IMR-90 (cell line): Measurements from ENCODE around the gene BRDT. TPM values are rescaled to one million over a fixed set of nuclear protein-coding genes. Genes with fewer than 3 reads are reported as not detected.

Source experiments
- ATAC-seq: fragments of 200-7000 bp; cut with Tn5 transposase; 2 replicates; pipeline ENCODE4 v1.9.1; 2020; ENCODE audit warnings: low read depth, mild to moderate bottlenecking, moderate library complexity
- BruUV-seq: library from RNA; stranded (reverse); fragments of 400-500 nt; replicated peaks from 2 replicates; lab custom pipeline; 2021; lab: Mats Ljungman, UMichigan
- CTCF ChIA-PET: fragments of 300-600 bp; formaldehyde crosslinking; extraction: SDS; loops from one replicate; lab custom pipeline; 2021; ENCODE audit warnings: antibody characterized with exemption; lab: Yijun Ruan, JAX
- POLR2A ChIA-PET: fragments of 300-600 bp; sonication (Branson Sonifier 250); formaldehyde crosslinking; loops from one replicate; lab custom pipeline; 2022; ENCODE audit warnings: antibody characterized with exemption; ENCODE audit not compliant: unreplicated experiment; lab: Charles Lee
- DNase-seq: peaks from one replicate; pipeline ENCODE4 v3.0.0; 2013
- H2AFZ ChIP-seq: replicated peaks from 2 replicates; pipeline ENCODE3; 2013; ENCODE audit warnings: low read length, mild to moderate bottlenecking; ENCODE audit not compliant: poor library complexity
- H2AK5ac ChIP-seq: 2 replicates; pipeline ENCODE4 v1.6.1; 2013; ENCODE audit warnings: low read depth, low read length, inconsistent platforms
- H2AK9ac ChIP-seq: replicated peaks from 2 replicates; pipeline ENCODE3; 2013; ENCODE audit warnings: mild to moderate bottlenecking, low read depth, low read length, moderate library complexity; ENCODE audit not compliant: poor library complexity
- H2BK120ac ChIP-seq: 2 replicates; pipeline ENCODE4 v1.6.1; 2013; ENCODE audit warnings: low read depth, low read length, inconsistent platforms
- H2BK15ac ChIP-seq: 3 replicates; pipeline ENCODE4 v1.6.1; 2013; ENCODE audit warnings: low read depth, low read length, inconsistent platforms
- H2BK20ac ChIP-seq: 2 replicates; pipeline ENCODE4 v1.6.1; 2013; ENCODE audit warnings: low read depth, mild to moderate bottlenecking, inconsistent platforms, low read length, moderate library complexity
- H2BK5ac ChIP-seq: 2 replicates; pipeline ENCODE4 v1.6.1; 2013; ENCODE audit warnings: mild to moderate bottlenecking, low read depth, low read length, inconsistent platforms; ENCODE audit not compliant: poor library complexity, severe bottlenecking
- H3K14ac ChIP-seq: replicated peaks from 2 replicates; pipeline ENCODE4 v1.6.1; 2013; ENCODE audit warnings: low read depth, low read length, inconsistent platforms
- H3K18ac ChIP-seq: 2 replicates; pipeline ENCODE4 v1.6.1; 2013; ENCODE audit warnings: low read depth, low read length, control low read depth
- H3K23ac ChIP-seq: 2 replicates; pipeline ENCODE4 v1.6.1; 2013; ENCODE audit warnings: low read depth, low read length, inconsistent platforms
- H3K27ac ChIP-seq: 2 replicates; pipeline ENCODE4 v1.5.1; 2013; ENCODE audit warnings: mild to moderate bottlenecking, control low read depth, low read length; ENCODE audit not compliant: insufficient read depth
- H3K27me3 ChIP-seq: 2 replicates; pipeline ENCODE4 v1.6.1; 2013; ENCODE audit warnings: low read length; ENCODE audit not compliant: control insufficient read depth, insufficient read depth
- H3K36me3 ChIP-seq: 2 replicates; pipeline ENCODE4 v1.6.1; 2013; ENCODE audit warnings: low read length, mixed read lengths; ENCODE audit not compliant: control insufficient read depth, insufficient read depth
- H3K4ac ChIP-seq: 2 replicates; pipeline ENCODE4 v1.6.1; 2013; ENCODE audit warnings: low read depth, low read length, inconsistent platforms
- H3K4me1 ChIP-seq: 2 replicates; pipeline ENCODE4 v1.6.1; 2013; ENCODE audit warnings: low read length, mixed read lengths; ENCODE audit not compliant: control insufficient read depth, insufficient read depth
- H3K4me2 ChIP-seq: 2 replicates; pipeline ENCODE4 v1.6.1; 2013; ENCODE audit warnings: low read depth, mild to moderate bottlenecking, control low read depth, low read length, moderate library complexity
- H3K4me3 ChIP-seq: 2 replicates; pipeline ENCODE4 v1.5.1; 2013; ENCODE audit warnings: low read depth, mild to moderate bottlenecking, control low read depth, low read length, moderate library complexity; ENCODE audit not compliant: insufficient read depth
- H3K56ac ChIP-seq: 2 replicates; pipeline ENCODE4 v1.6.1; 2013; ENCODE audit warnings: low read length, inconsistent platforms; ENCODE audit not compliant: insufficient read depth; ENCODE audit errors: extremely low read depth
- H3K79me1 ChIP-seq, 2 experiments: 2 replicates each; pipeline ENCODE4 v1.6.1; 2013; ENCODE audit warnings: low read length in 2 of 2, inconsistent platforms in 1 of 2, low read depth in 1 of 2
- H3K9ac ChIP-seq: 2 replicates; pipeline ENCODE4 v1.6.1; 2013; ENCODE audit warnings: low read depth, low read length, control low read depth
- H3K9me1 ChIP-seq: 2 replicates; pipeline ENCODE4 v1.6.1; 2013; ENCODE audit warnings: low read length, inconsistent platforms; ENCODE audit not compliant: insufficient read depth
- H3K9me3 ChIP-seq: 2 replicates; pipeline ENCODE4 v1.6.1; 2013; ENCODE audit warnings: low read length; ENCODE audit not compliant: control insufficient read depth, insufficient read depth
- H4K20me1 ChIP-seq: 2 replicates; pipeline ENCODE4 v1.6.1; 2013; ENCODE audit warnings: low read length, inconsistent platforms; ENCODE audit not compliant: insufficient read depth
- H4K5ac ChIP-seq: 2 replicates; pipeline ENCODE4 v1.6.1; 2013; ENCODE audit warnings: mild to moderate bottlenecking, low read depth, low read length, control low read depth
- H4K8ac ChIP-seq, 2 experiments: 2 replicates each; pipeline ENCODE4 v1.6.1; 2013; ENCODE audit warnings: low read depth in 2 of 2, low read length in 2 of 2, control low read depth in 1 of 2, inconsistent platforms in 1 of 2
- H4K91ac ChIP-seq: 2 replicates; pipeline ENCODE4 v1.6.1; 2013; ENCODE audit warnings: low read depth, low read length, inconsistent platforms; ENCODE audit not compliant: insufficient read depth
- CEBPB ChIP-seq: IDR thresholded peaks from 2 replicates; pipeline ENCODE4 v1.6.1; 2012; ENCODE audit warnings: low read depth, low read length, improper control_type of control experiment
- WGBS, 2 experiments: methylation state at CpG; one replicate each; pipeline versions ENCODE4 v1.1.5 to v1.1.7; 2013; ENCODE audit warnings: missing lambda C conversion rate in 2 of 2; ENCODE audit not compliant: insufficient read length in 1 of 2; ENCODE audit errors: extremely low coverage in 2 of 2; 5-methylcytosine and 5-hydroxymethylcytosine counted together
- dilution Hi-C: fragments of 300-500 bp; cut with HindIII; formaldehyde crosslinking; loops from one replicate; pipeline ENCODE4 v1.14.3; 2018; ENCODE audit warnings: low sequenced_read_pairs; ENCODE audit not compliant: unreplicated experiment
- in situ Hi-C: fragments of 300-500 bp; cut with MboI; formaldehyde crosslinking; loops from 3 replicates; pipeline ENCODE4 v1.14.3; 2019; ENCODE audit warnings: low sequenced_read_pairs, inconsistent platforms, mixed read lengths
- intact Hi-C: fragments of 100-400 bp; cut with micrococcal nuclease; formaldehyde crosslinking; loops from 2 replicates; pipeline ENCODE4 v1.10.0; 2022
- polyA plus RNA-seq, 3 experiments: library from polyadenylated mRNA; depleted of rRNA; stranded (reverse); fragments of >200 nt; gene quantifications; 2 replicates each; pipeline ENCODE4 v1.2.3, GENCODE V29; 2012; ENCODE audit warnings: low replicate concordance in 1 of 3
- total RNA-seq: library from RNA; depleted of rRNA; stranded (reverse); fragments of >200 nt; gene quantifications from 2 replicates; pipeline ENCODE4 v1.2.3, GENCODE V29; 2012

The BRDT gene
- total and polyA plus RNA-seq, 2 of the 4 experiments (the other 2 are of a cell fraction): not detected

- no peaks in the 10 kb centered on the region for H3K36me3 ChIP-seq
- CTCF ChIA-PET: no interaction called here
- H3K4me3 ChIP-seq: no peak overlapping the region
- no peak for DNase-seq
- H4K8ac ChIP-seq: no peak overlapping the region
- no peak overlapping the region for H3K56ac ChIP-seq
- in situ Hi-C loops: loop anchor here (10.0 kb wide), 1 partner anchor 635 kb away; no protein-coding TSS in a partner anchor
- dilution Hi-C loops: no loop called here
- POLR2A ChIA-PET: no interaction called here
- no peak overlapping the region for H3K4ac ChIP-seq
- no peak overlapping the region for H2AK9ac ChIP-seq
- no peak for TF ChIP-seq CEBPB
- no TSS peak for BruUV-seq
- H3K18ac ChIP-seq: no peak overlapping the region
- H2BK15ac ChIP-seq: no peak overlapping the region
- no peaks in the 10 kb centered on the region for H3K79me1 ChIP-seq
- H2BK20ac ChIP-seq: no peak overlapping the region
- no peak overlapping the region for H2BK120ac ChIP-seq
- no peaks in the 10 kb centered on the region for H4K20me1 ChIP-seq
- no peak for ATAC-seq
- no peak overlapping the region for H4K91ac ChIP-seq
- H3K9me3 ChIP-seq: no peaks in the 10 kb centered on the region
- no peak overlapping the region for H2AFZ ChIP-seq
- H3K27ac ChIP-seq: no peak overlapping the region
- no peak overlapping the region for H3K9ac ChIP-seq
- H3K4me1 ChIP-seq: peaks cover 4% of the 10 kb centered on the region
- no peaks in the 10 kb centered on the region for H3K9me1 ChIP-seq
- no peak overlapping the region for H3K4me2 ChIP-seq
- no peaks in the 10 kb centered on the region for H3K27me3 ChIP-seq
- WGBS, 2 experiments: 97% methylated on average over 3 of the region's 8 CpGs; no CpG with 5 or more reads in 1 of the 2 experiments
- no peak overlapping the region for H4K5ac ChIP-seq
- H2AK5ac ChIP-seq: no peak overlapping the region
- no peak overlapping the region for H2BK5ac ChIP-seq
- intact Hi-C loops: no loop called here
- no peak overlapping the region for H3K23ac ChIP-seq
- H3K14ac ChIP-seq: no peak overlapping the region
Measured at GRCh38 chr1:91919962-91920361, 29.2 kb upstream of the BRDT start.
